Esophagus squamous epithelium (tissue), 5 donors: ENCODE measurements around the gene RIT1. TPM values are rescaled to one million over a fixed set of nuclear protein-coding genes. Genes with fewer than 3 reads are reported as not detected.

Experiments
- DNase-seq: peaks from one replicate; lab custom pipeline; 2025; lab: John Stamatoyannopoulos, UW
- H3K27ac ChIP-seq, 4 donors: fragments of 200-600 bp; sonication (generic); one replicate each; pipeline ENCODE4 v1.5.1; 2016 to 2019; ENCODE audit warnings: mild to moderate bottlenecking in 1 of 4
- H3K27me3 ChIP-seq, 4 donors: fragments of 200-600 bp; sonication (generic); 1 replicate in 3 of 4; 2 replicates in 1 of 4; pipeline versions ENCODE4 v1.5.1 to v1.6.0; 2017 to 2021; ENCODE audit warnings: antibody characterized with exemption in 1 of 4
- H3K36me3 ChIP-seq, 3 donors: fragments of 200-600 bp; sonication (generic); one replicate each; pipeline ENCODE4 v1.5.1; 2016 to 2019
- H3K4me1 ChIP-seq, 3 donors: fragments of 200-600 bp; sonication (generic); one replicate each; pipeline ENCODE4 v1.5.1; 2017 to 2019
- H3K4me3 ChIP-seq, 4 donors: fragments of 200-600 bp; sonication (generic); 1 replicate in 3 of 4; 2 replicates in 1 of 4; pipeline ENCODE4 v1.5.1; 2016 to 2019; ENCODE audit warnings: mild to moderate bottlenecking in 2 of 4, moderate library complexity in 1 of 4
- H3K9me3 ChIP-seq, 3 donors: fragments of 200-600 bp; sonication (generic); one replicate each; pipeline ENCODE4 v1.5.1; 2016 to 2019
- POLR2A ChIP-seq, 4 donors: fragments of 450-650 bp; IDR thresholded peaks; one replicate each; pipeline ENCODE4 v1.6.1; 2017; ENCODE audit warnings: antibody characterized with exemption in 4 of 4, mild to moderate bottlenecking in 4 of 4, moderate library complexity in 3 of 4
- WGBS, 2 donors: methylation state at CpG; one replicate each; pipeline ENCODE4 v1.1.5; 2018; 5-methylcytosine and 5-hydroxymethylcytosine counted together
- intact Hi-C: fragments of 100-400 bp; cut with DNase I; formaldehyde crosslinking; loops from one replicate; pipeline ENCODE4 v1.15.0; 2022
- total RNA-seq, 4 donors: library from RNA; depleted of rRNA; stranded (reverse); fragments of >200 nt; gene quantifications; one replicate each; pipeline ENCODE4 v1.1.0, GENCODE V29; 2016
- TF ChIP-seq, protein P1 (sequence below), 6 experiments: fragments of 450-650 bp in 4 of 6; fragments of 200-600 bp in 2 of 6; sonication (generic) in 2 of 6; IDR thresholded peaks; one replicate each; pipeline ENCODE4 v1.5.1; 2016 to 2019; ENCODE audit warnings: antibody characterized with exemption in 6 of 6, mild to moderate bottlenecking in 4 of 6, moderate library complexity in 4 of 6
- donor health status: DM: yes; HTN: yes; CAD: no.

The RIT1 gene
- total RNA-seq, 4 donors from 2014 or later: 35.3 to 55.4 (median 42.6) TPM

DNA sequence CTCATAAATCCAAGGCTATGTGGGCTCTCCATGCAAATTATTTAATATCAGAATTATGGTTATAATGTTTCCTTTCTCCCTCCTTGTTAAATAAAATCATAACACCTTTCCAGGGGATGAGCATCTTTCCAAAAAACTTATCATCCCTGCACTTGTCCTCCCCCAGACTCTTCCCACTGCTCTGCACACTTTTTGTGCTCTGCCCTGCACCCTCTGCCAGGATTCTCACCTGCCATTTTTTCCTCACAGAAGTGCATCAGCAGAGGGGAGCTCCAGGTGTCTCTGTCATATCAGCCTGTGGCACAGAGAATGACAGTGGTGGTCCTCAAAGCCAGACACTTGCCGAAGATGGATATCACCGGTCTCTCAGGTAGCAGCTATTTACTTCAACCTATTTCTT, 30.9 kb downstream of the RIT1 start:
- H3K27ac ChIP-seq: no peak overlapping the region
- H3K27me3 ChIP-seq: no peaks in the 10 kb centered on the region
- H3K4me1 ChIP-seq: no peaks in the 10 kb centered on the region
- no peaks in the 10 kb centered on the region for H3K9me3 ChIP-seq
- intact Hi-C loops: no loop called here
- WGBS, 2 donors: 93 to 94% methylated on average over 2 of the region's 2 CpGs
- peaks cover 0 to 17% (median 0%) of the 10 kb centered on the region in 3 donors for H3K36me3 ChIP-seq
- no peak for TF ChIP-seq POLR2A (IDR thresholded peaks at IDR 0.05)
- TF ChIP-seq, protein P1, sequence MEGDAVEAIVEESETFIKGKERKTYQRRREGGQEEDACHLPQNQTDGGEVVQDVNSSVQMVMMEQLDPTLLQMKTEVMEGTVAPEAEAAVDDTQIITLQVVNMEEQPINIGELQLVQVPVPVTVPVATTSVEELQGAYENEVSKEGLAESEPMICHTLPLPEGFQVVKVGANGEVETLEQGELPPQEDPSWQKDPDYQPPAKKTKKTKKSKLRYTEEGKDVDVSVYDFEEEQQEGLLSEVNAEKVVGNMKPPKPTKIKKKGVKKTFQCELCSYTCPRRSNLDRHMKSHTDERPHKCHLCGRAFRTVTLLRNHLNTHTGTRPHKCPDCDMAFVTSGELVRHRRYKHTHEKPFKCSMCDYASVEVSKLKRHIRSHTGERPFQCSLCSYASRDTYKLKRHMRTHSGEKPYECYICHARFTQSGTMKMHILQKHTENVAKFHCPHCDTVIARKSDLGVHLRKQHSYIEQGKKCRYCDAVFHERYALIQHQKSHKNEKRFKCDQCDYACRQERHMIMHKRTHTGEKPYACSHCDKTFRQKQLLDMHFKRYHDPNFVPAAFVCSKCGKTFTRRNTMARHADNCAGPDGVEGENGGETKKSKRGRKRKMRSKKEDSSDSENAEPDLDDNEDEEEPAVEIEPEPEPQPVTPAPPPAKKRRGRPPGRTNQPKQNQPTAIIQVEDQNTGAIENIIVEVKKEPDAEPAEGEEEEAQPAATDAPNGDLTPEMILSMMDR (IDR thresholded peaks at IDR 0.05): no peak
- no peak overlapping the region for H3K4me3 ChIP-seq
- DNase-seq: no peak

DNA sequence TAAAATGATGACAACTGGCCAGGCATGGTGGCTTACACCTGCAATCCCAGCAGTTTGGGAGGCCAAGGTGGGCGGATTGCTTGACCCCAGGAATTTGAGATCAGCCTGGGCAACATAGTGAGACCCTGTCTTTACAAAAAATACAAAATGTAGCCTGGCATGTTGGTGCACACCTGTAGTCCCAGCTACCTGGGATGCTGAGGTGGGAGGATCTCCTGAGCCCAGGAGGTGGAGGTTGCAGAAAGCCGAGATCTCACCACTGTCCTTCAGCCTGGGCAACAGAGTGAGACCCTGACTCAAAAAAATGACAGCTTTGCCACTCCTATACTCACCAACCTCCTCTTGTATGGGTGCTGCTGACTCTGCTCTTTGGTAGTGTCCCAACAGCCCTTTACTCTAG, 33.2 kb downstream of the RIT1 start:
- Histone ChIP-seq H3K27me3 (no peaks in the 10 kb centered on the region), H3K4me1 (no peaks in the 10 kb centered on the region), H3K9me3 (no peaks in the 10 kb centered on the region), H3K27ac (no peak overlapping the region), H3K4me3 (no peak overlapping the region), H3K36me3 (peaks cover 0 to 15% (median 0%) of the 10 kb centered on the region in 3 donors)
- intact Hi-C loops: no loop called here
- no peak for DNase-seq
- 94 to 100% methylated on average over 1 to 2 of the region's 2 CpGs for WGBS, 2 donors
- TF ChIP-seq POLR2A (IDR thresholded peaks at IDR 0.05): no peak
- TF ChIP-seq, protein P1 (IDR thresholded peaks at IDR 0.05): no peak

DNA sequence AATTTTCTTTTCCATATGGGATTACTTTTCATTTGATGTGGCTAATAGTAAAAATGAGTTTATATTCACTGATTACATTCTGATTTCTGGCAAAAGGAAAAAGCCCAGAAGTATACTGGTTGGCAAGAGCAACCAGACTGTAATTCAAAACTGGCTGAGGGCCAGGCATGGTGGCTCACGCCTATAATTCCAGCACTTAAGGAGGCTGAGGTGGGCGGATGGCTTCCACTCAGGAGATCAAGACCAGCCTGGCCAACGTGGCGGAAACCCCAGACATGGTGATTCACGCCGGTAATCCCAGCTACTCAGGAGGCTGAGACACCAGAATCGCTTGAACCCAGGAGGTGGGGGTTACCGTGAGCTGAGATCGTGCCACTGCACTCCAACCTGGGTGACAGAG, 37.3 kb downstream of the RIT1 start:
- intact Hi-C loops: no loop called here
- H3K9me3 ChIP-seq: no peaks in the 10 kb centered on the region
- H3K36me3 ChIP-seq: no peaks in the 10 kb centered on the region
- H3K27ac ChIP-seq: no peak overlapping the region
- H3K27me3 ChIP-seq: no peaks in the 10 kb centered on the region
- TF ChIP-seq POLR2A (IDR thresholded peaks at IDR 0.05): no peak
- TF ChIP-seq, protein P1 (IDR thresholded peaks at IDR 0.05): no peak
- H3K4me1 ChIP-seq: peaks cover 0 to 8% (median 0%) of the 10 kb centered on the region in 3 donors
- no peak overlapping the region for H3K4me3 ChIP-seq
- WGBS, 2 donors: 62 to 68% methylated on average over 9 of the region's 9 CpGs
- DNase-seq: no peak

DNA sequence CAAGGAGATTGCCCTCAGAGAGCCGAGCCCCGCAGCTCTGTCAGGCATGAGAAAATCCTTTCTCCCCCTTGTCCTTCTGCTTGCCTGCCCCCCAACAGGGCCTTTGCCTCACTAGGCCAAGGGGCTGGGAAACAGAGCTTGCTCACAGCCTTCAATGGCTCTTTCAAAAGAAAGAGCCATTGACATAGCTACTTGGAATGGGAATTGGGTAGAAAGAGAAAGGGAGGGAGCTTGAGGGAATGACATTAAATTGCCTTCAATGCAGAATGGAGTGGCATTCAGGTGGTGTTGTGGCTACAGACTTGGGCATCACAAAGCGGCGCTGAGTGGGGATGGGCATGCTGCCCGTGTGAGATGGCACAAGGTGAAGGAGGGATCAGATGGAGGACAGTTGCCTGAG, 38.6 kb downstream of the RIT1 start:
- Histone ChIP-seq H3K4me3 (no peak overlapping the region), H3K27ac (peak overlapping the region in 1 of 4 donors; percentile 36), H3K27me3 (no peaks in the 10 kb centered on the region), H3K36me3 (no peaks in the 10 kb centered on the region), H3K4me1 (peaks cover 0 to 8% (median 0%) of the 10 kb centered on the region in 3 donors), H3K9me3 (no peaks in the 10 kb centered on the region)
- TF ChIP-seq, protein P1 (IDR thresholded peaks at IDR 0.05): no peak
- no peak for TF ChIP-seq POLR2A (IDR thresholded peaks at IDR 0.05)
- no peak for DNase-seq
- 96 to 98% methylated on average over 5 of the region's 5 CpGs for WGBS, 2 donors
- intact Hi-C loops: no loop called here

DNA sequence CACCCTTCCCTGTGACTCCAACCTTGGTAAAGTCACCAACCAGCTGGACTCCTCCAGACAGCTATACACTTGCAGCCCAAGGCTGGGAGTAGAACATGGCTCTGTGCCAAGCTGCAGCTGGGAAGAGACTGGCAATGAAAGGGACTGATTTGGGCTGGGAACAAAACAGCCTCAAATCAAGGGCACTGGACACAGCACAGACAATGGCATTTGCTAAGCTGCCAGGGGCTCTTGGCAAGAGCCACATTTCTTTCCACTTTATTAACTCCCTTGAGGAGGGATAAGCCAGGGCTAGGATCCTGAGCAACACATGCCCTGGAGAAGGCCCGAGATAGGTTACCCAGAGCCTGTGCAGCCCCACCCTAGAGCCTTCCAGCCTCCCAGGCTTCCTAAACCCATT, 39.8 kb downstream of the RIT1 start:
- no peak for DNase-seq
- H3K27me3 ChIP-seq: no peaks in the 10 kb centered on the region
- H3K9me3 ChIP-seq: no peaks in the 10 kb centered on the region
- peaks cover 0 to 8% (median 0%) of the 10 kb centered on the region in 3 donors for H3K4me1 ChIP-seq
- peak overlapping the region in 2 of 4 donors; percentile 5 to 36 for H3K27ac ChIP-seq
- H3K4me3 ChIP-seq: no peak overlapping the region
- TF ChIP-seq POLR2A (IDR thresholded peaks at IDR 0.05): no peak
- TF ChIP-seq, protein P1 (IDR thresholded peaks at IDR 0.05): no peak
- 14 to 25% methylated on average over 1 of the region's 1 CpG for WGBS, 2 donors
- intact Hi-C loops: no loop called here
- no peaks in the 10 kb centered on the region for H3K36me3 ChIP-seq
